GM12801 (cell line): ENCODE measurements around the gene LHPP.

Experiments used
- CTCF ChIP-seq: IDR thresholded peaks from one replicate; pipeline ENCODE4 v1.5.1; 2011; ENCODE audit warnings: control low read depth; ENCODE audit not compliant: insufficient read length; ENCODE audit errors: extremely low read depth

LHPP gene

GRCh38 chr10:124551755-124552154 is 90.1 kb downstream of the LHPP start:
- no peak for TF ChIP-seq CTCF

- TF ChIP-seq CTCF = no peak
These were observed 91.2 kb downstream of the LHPP start for GRCh38 chr10:124552691-124553276.

GRCh38 chr10:124554085-124554858 is 92.6 kb downstream of the LHPP start:
- no peak for TF ChIP-seq CTCF

- TF ChIP-seq CTCF = no peak
These were observed 95.5 kb downstream of the LHPP start for GRCh38 chr10:124557167-124557566.

- TF ChIP-seq CTCF = no peak
These were observed 96.2 kb downstream of the LHPP start for GRCh38 chr10:124557648-124558338.

- TF ChIP-seq CTCF = no peak
These were observed 97.0 kb downstream of the LHPP start for GRCh38 chr10:124558339-124559321.
